Stimulated activated CD8-positive, alpha-beta memory T cell treated with anti-CD3 and anti-CD28 coated beads, Interleukin-7, amount 100 ng/mL, for 48 hours (primary cell): Measurements from ENCODE around the gene UGT1A6.
"Not testable (repeated sequence)": the region's sequence is repeated elsewhere in the genome, so short reads cannot be mapped to it uniquely, and the experiment has no call there.

Experiments used
- DNase-seq, 2 donors: peaks; one replicate each; pipeline ENCODE4 v3.0.0-alpha.2; 2020; ENCODE audit warnings: low read depth in 1 of 2; ENCODE audit errors: extremely low read depth in 1 of 2

Gene UGT1A6

DNA sequence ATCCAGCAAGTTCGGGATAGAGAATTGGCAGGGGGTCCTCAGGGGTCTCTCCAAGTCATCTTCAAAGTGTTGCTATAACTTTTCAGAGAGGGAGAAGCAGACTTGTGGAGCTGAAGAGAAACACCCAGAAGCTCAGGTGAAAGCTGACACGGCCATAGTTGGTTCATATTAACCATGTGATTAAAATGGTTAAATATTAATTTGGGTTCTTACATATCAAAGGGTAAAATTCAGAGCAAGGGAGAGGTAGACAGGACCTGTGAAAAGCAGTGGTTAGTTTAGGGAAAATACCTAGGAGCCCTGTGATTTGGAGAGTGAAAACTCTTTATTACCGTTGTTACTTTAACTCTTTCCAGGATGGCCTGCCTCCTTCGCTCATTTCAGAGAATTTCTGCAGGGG lies at the start of gene UGT1A6:
Gene UGT1A6 (plus strand): TSS at position 243 of the 400 bp plus-strand sequence. CDS start 115 bp downstream, at position 358.
- DNase-seq, result no peak

DNA sequence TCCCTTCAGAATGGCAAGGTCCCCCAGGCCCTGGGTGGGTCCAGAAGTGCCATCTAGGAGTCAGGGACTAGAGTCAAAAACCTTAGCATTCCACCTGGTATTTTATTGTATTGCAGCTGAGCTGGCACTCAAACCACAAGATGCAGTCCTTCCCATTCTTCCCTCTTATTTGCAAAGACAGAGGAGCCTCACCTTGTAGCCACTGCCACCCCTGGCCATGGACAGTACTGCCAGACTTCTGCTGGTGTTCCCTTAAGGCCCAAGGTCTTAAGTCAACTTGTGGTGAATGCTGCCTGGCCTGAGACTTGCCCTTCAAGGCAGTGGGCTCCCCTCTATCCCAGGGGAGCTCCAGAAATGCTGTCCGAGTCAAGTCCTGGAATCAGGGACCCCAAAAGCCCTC lies 49.6 kb upstream of the UGT1A6 start:
- no peak for DNase-seq

DNA sequence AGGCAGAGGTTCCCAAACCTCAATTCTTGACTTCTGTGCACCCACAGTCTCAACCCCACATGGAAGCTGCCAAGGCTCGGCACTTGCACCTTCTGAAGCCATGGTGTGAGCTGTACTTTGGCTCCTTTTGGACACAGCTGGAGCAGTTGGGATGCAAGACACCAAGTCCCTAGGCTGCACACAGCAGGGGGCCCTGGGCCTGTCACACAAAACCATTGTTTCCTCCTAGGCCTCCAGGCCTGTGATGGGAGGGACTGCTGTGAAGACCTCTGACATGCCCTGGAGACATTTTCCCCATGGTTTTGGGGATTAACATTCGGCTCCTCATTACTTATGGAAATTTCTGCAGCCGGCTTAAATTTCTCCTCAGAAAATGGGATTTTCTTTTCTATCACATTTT lies 46.7 kb upstream of the UGT1A6 start:
- DNase-seq, result not testable (repeated sequence)

DNA sequence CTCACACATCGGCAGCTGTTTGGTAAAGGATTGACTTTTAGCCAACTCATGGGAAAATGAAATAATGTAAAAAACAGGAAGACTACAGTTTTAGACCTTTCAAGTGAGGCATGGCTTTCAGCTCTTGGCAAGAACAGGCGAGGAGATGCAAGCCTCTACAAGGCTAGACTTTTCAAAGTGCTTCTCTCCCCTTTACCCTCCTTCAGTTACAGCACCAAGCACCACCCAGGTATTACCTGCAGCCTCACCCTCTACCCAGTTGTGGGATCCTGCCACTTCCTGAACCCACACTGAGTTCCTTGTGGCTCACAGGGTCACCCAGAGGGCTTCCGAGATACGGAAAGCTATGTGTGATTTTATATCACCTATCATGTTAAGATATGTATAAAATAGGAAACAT lies 41.7 kb upstream of the UGT1A6 start:
- DNase-seq, result no peak

DNA sequence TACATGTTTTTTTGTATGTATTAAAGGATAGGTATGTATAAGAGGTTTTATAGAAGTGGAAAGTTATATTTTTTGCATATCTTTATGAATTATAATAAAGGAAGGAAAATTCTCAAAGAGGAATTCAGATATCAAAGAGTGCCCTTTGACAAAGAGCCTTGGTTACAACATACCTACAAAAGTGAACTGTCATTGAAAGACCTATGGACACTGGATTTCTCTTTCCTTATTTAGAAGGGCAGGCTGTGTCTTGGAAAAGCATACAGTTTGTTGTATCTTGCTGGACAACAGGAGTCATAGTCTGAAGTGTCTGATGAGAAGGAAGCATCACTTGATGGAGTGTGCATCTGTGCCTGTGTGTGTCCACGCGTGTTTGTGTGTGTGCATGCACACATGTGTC lies 41.3 kb upstream of the UGT1A6 start:
- DNase-seq, result no peak

DNA sequence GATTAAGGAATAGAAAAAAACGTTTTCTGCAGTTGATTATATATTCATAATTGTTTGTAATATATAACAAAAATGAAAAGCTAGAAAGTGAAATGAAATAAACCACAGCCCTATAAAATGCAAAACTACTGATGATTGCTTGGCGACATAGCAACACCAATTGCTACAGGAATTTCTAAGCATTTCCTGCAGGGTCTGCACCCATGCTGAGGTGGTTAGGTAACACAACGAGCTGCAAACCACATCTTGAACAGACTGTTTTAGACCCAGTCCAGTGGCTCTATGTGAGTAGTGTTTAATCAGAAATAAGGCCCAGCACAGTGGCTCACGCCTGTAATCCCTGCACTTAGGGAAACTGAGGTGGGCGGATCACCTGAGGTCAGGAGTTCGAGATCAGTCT lies 38.2 kb upstream of the UGT1A6 start:
- DNase-seq, result no peak

DNA sequence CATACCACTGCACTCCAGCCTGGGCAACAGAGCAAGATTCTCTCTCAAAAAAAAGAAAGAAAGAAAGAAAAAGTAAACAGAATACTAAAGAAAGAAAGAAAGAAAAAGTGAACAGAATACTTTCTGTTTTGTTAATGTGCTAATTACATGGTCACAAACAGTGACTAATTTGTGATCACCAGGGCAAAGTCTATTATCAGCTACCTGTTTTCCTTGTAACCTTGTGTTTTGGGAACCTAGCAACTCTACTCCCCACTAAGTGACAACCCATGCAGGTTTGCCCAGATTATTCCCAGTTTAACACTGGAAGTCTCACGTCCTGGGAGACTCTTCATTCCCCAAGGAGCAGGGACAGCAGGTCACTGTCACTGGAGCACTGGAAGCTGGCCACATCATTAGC lies 37.6 kb upstream of the UGT1A6 start:
- DNase-seq, result no peak

DNA sequence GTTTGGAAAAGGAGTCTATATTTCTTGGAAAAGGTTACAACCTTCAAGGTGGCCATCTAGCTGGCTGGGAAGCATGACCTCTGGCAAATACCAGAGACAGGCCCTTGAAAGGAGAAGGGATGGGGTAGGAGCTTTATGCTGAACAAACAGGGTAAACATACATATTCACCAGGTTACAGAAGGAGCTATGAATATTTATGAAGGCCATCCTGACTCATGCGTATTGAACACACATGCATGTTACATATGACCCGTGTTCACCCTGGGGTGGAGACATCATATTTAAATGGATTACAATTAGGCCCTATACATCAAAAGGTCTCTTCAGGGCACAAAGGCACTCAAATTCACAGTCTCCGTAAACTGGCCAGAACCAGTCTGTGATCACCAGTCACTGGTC lies 36.7 kb upstream of the UGT1A6 start:
- not testable (repeated sequence) for DNase-seq

DNA sequence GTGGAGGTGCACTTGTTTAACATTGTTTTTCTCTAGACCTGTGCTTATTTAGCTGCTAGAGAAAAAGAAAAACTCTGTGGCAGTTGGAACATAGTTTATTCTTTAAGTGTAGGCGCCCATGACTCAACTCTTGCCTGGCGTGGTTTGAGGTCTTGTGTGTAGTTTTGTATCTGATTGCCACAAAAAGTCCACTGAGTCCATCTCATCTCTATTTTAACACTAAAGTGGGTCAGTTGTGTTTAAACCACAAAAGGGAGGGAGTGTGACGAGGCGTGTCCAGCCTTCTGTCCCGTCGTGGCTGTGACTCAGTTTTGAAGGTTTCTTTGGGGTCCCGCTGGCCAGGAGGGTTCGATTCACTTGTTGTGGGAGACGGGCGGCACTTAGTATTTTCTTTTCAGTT lies 36.2 kb upstream of the UGT1A6 start:
- DNase-seq, result peak in 1 of 2 donors; percentile 9

DNA sequence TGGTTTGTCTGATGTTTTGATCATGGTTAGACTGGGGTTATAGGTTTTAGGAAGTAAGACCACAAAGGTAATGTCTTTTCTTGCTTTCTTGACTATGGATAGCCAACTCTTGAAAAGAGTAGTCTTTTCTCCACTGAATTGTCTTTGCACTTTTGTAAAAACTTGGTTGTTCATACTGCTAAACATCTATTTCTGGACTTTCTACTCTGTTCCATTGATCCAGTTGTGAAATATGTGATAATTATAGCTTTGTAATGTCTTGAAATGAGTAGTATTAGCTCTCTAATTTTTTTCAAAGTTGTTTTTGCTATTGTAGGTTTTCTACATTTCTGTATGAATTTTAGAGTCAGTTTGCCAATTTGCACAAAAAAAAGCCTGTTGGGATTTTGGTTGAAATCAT lies 34.1 kb upstream of the UGT1A6 start:
- DNase-seq, result no peak

DNA sequence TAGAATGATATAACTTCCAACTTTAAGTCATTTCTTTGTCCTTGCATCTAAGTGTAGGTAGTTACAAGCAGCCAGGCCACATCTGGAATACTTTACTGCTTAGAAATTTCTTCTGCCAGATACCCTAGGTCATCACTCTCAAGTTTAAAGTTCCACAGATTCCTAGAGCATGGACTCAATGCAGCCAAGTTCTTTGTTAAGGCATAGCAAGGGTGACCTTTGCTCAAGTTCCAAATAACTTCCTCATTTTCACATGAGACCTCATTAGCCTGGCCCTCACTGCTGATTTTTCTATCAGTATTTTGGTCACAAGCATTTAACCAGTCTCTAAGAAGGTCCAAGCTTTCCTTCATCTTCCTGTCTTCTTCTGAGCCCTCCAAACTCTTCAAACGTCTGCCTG lies 28.8 kb upstream of the UGT1A6 start:
- no peak for DNase-seq

DNA sequence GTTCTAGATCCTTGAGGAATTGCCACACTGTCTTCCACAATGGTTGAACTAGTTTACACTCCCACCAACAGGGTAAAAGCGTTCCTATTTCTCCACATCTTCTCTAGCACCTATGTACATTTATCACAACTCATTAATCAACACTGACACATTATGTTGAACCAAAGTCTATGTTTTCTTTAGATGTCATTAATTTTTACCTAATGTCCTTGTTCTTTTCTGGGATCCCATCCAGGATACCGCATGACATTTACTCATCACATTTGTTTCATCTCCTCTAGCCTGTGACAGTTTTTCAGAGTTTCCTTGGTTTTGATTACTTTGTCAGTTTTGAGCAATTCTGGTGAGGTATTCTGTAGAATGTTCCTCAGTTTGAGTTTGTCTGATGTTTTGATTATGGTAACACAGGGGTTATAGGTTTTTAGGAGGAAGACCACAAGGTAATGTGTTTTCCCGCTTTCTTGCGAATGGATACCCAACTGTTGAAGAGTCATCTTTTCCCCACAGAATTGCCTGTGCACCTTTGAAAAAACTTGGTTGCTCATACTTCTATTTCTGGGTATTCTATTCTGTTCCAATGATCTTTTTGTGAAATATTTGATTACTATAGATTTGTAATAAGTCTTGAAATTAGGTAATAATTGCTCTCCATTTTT lies 24.0 kb upstream of the UGT1A6 start:
- no peak for DNase-seq

DNA sequence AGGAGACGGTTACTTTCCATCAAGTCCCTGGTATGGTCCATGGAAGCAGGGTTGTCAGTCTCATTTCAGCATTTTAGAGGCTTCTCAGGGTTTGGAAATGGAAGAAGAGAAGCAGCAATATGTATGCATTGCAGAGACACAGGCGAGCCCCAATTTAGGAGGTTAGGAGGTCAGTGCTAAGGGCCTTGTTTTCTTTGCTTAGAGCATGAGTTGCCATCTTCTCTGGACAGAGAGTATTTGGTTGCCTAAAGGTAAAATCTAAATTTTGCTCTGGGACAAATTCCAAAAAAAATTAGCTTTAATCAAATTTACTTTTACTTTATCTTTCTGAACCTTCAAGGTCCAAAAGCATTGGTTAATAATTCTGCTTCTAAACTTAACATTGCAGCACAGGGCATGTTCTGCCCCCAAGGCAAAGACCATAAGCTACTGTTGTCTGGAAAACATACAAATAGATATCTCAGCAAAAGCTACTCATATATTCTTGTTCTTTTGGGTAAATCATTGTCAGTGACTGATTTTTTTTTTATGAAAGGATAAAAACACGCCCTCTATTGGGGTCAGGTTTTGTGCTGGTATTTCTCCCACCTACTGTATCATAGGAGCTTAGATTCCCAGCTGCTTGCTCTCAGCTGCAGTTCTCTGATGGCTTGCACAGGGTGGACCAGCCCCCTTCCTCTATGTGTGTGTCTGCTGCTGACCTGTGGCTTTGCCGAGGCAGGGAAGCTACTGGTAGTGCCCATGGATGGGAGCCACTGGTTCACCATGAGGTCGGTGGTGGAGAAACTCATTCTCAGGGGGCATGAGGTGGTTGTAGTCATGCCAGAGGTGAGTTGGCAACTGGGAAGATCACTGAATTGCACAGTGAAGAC lies 21.2 kb upstream of the UGT1A6 start, which contains the start of gene UGT1A9:
Gene UGT1A9 (plus strand): TSS at position 609 of the 872 bp plus-strand sequence. CDS start 37 bp downstream, at position 646.
- DNase-seq, result no peak

DNA sequence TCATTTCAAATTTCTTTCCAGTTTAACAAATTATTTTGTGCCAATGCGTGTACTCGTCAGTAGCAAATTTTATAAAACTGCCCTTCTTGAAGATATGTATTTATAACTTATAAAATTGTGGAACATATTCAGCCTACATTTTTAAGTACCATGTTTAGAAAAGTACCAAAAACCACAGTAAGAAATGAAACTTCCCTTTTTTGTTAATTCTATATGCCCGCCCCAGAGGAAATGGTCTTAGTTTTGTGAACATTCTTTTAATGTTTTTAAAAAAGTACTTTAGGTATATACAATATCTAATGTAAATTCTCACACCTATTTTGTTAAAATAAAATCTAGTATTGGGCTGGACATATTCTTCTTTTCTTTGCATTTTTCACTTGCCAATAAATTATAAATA lies 19.8 kb upstream of the UGT1A6 start:
- no peak for DNase-seq

DNA sequence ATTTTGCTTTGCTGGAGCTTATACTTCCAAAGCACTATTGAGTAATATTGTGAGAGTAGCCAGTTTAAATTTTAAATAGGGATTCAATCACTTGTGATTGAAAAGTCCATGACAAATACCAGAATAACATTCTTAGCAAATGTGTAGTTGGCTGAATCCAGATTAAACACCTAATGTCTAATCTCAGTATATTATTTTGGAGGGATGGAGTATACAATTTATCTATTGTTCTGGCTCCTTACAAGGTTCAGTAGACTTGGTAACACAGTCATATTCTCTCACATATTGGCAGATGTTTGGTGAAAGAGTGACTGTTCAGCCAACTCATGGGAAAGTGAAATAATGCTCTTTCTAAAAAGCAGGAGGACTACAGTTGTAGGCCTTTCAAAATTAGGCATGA lies 18.8 kb upstream of the UGT1A6 start:
- no peak for DNase-seq

DNA sequence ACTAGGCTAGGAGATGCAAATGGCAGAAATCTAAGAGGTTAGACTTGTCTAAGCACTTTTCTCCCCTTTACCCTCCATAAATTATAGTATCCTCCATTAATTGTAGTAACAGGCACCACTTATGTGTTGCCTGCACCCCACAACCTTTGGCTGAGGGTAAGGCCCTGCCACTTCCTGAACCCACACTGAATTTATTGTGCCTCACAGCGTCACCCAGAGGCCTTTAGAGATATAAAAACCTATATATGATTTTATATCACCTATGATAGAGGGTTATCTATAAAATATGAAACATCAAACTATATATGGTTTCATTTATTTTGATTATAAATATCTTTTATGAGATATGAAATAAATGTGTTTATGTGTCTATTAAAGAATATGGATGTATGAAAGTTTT lies 18.4 kb upstream of the UGT1A6 start:
- DNase-seq, result no peak

DNA sequence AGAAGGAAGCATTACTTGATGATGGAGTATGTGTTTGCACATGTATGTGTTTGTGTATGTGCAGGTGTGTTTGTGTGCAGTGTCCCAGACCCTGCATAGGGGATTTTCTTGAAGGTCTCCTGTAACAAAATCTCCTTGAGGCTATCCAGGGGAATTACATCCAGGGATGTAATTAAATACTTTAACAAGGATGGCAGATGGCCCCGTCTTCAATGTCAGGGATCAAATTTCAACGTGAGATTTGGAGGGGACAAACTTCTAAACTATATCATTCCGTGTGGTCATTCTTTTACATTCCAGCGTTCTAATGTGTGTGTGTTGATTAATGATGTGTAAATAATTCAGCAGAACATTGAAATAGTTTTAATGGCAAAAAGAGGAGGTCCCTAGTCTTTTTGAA lies 17.7 kb upstream of the UGT1A6 start:
- no peak for DNase-seq

DNA sequence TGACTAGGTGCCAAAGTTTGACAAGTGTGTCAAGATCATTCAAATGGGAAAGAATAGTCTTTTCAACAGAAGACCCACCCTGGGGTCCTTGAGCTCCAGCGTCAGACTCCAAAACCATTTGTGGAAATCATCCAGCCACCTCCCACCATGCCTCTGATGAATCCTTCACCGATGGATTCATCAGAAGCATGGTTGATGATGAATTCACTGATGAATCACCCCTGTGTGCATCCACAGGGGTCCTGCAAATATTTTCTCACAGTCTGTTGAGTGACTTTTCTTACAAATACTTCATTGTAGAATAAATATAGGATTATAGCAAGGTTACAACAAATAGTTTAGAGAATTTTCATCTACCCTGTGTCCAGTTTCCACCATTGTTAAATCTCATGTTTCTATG lies 16.6 kb upstream of the UGT1A6 start:
- no peak for DNase-seq

DNA sequence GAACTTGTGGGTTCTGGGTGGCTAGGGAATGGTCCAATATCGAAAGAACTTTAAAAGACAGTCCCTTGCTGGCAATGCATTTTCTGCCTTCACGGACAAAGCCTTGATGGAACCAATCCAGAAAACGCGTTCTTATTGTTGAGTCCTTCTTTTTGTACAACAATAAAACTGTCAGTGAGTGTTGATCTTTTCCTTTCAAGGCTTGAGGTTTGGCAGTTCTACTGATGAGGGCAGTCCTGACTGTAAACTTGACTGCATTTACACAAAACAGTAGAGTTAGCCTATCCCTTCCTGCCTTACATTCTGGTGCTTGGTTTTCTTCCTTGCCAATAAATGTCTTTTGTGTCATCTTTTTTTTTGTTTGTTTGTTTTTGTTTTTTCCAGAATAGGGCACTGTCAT lies 13.5 kb upstream of the UGT1A6 start:
- no peak for DNase-seq

DNA sequence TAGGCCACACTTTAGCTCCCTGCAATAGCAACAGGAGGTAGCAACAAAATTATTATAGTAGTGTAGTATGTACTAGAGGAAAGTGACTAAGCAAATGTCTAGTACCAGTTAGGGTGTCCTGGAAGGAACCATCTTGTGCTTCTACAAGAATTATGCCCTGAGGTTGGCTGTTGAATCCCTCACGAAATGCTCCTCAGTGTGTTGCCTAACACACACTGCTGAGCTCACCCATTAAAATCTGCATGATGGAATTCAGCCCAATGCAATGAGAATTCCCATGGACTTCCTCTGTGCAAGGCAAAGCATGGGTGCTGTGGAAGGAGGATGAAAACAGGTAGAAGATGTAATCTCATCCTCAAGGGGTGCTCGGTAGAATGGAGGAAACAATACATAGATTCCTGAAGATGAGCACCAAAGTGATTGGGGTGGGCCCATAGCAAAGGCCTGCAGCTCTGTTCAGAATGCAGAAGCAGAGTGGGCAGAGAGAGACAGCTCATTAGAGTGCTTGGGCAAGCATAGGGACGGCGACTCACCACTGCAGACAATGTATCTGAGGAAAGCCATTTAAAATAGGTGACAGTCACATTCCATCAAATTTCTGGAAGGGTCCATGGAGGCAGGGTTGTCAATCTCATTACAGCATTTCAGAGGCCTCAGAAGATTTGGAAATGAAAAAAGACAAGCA lies 12.2 kb upstream of the UGT1A6 start:
- no peak for DNase-seq

DNA sequence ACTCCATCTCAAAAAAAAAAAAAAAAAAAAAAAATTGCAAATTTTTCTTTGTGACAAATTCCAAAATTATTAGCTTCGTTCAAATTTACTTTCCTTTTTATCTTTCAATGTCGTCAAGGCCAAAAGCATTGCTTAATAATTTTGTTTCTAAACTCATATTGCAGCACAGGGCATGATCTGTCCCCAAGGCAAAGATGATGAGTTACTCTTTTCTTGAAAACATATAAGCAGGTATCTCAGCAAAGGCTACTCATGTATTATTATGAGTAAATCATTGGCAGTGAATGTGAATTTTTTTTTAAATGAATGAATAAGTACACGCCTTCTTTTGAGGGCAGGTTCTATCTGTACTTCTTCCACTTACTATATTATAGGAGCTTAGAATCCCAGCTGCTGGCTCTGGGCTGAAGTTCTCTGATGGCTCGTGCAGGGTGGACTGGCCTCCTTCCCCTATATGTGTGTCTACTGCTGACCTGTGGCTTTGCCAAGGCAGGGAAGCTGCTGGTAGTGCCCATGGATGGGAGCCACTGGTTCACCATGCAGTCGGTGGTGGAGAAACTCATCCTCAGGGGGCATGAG lies 11.1 kb upstream of the UGT1A6 start, which contains the start of gene UGT1A7:
Gene UGT1A7 (plus strand): TSS at position 381 of the 579 bp plus-strand sequence. CDS start 37 bp downstream, at position 418.
- no peak for DNase-seq
